ENCODE measurements around the gene YIF1B.
A peak's percentile ranks its signal among the peaks of the same experiment; 100 is the strongest.

The YIF1B gene

DNA sequence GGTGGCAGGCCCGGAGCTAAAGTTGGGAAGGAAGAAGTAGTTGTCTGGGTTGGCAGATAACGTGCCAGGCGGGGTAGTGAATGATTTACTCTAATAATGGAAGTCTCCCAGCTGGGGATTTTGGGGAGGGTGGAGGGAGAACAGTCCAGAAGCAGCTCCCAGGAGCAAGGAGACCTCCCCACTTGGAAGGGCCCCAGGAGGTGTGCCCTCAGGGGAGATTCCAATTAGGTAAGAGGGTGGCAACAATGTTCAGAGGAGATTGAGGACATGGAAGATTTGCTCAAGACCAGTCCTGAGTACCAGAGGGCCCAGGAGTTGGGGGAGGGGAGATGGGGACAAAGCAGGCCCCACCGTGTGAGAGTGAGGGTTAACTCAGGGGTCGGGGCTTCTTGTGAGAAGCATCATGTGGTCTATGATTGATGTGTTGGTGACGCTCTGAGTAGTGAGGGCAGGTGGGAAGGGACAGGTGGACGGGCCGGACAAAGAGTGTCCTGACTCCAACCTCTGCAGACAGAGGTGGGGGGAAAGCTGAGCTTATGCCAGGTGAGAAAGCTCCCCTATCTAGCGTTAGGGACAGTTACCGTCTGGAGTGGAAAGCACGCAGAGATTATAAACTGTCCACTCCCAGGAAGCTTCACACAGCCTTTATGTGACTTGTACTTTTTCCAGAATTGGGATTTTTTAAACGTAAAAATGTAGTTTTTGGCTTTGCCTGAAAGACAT lies 47.8 kb downstream of the YIF1B start:
- H3K4me3 ChIP-seq (ENCODE audit: low read depth, low read length), result peak overlapping the region; percentile 77
- no peak for DNase-seq (ENCODE audit: low read depth)

DNA sequence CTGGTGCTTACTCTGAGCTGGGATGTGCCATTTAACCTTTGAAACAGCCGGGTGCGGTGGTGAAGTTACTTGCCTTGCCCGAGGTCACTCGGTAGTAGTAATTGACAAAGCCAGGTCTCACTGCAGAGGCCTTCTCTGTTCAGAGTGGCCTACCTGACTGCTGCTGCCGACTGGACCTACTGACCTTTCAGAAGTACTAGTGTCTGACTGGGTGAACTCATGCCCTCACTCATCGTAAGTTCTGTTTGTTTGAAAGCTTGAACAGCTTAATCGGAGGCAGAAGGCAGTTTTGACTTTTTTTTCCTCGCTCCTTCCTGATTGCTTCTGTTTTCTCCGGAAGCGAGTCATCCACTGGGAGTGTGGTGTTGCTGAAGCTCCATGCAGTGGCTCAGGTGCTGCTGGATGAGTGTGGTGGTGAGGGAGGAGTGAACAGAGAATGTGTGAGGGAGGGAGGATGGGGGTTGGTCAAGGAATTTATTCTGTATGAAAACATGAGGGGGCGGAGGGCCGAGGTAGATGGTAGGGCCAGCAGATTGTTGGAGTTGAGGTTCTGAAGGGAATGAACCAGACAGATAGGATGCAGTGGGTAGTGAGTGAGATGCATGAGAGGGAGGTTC lies 48.7 kb downstream of the YIF1B start:
- DNase-seq (ENCODE audit: low read depth), result no peak
- TF ChIP-seq, protein P1, sequence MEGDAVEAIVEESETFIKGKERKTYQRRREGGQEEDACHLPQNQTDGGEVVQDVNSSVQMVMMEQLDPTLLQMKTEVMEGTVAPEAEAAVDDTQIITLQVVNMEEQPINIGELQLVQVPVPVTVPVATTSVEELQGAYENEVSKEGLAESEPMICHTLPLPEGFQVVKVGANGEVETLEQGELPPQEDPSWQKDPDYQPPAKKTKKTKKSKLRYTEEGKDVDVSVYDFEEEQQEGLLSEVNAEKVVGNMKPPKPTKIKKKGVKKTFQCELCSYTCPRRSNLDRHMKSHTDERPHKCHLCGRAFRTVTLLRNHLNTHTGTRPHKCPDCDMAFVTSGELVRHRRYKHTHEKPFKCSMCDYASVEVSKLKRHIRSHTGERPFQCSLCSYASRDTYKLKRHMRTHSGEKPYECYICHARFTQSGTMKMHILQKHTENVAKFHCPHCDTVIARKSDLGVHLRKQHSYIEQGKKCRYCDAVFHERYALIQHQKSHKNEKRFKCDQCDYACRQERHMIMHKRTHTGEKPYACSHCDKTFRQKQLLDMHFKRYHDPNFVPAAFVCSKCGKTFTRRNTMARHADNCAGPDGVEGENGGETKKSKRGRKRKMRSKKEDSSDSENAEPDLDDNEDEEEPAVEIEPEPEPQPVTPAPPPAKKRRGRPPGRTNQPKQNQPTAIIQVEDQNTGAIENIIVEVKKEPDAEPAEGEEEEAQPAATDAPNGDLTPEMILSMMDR (IDR thresholded peaks at IDR 0.05; ENCODE audit: control insufficient read depth, extremely low read depth, insufficient read depth), result no peak
- peak overlapping the region; percentile 77 for H3K4me3 ChIP-seq (ENCODE audit: low read depth, low read length)

More for the DNA sequence above, 47.8 kb downstream of the YIF1B start:
- TF ChIP-seq, protein P1 (IDR thresholded peaks at IDR 0.05; ENCODE audit: control insufficient read depth, extremely low read depth, insufficient read depth), result no peak

DNA sequence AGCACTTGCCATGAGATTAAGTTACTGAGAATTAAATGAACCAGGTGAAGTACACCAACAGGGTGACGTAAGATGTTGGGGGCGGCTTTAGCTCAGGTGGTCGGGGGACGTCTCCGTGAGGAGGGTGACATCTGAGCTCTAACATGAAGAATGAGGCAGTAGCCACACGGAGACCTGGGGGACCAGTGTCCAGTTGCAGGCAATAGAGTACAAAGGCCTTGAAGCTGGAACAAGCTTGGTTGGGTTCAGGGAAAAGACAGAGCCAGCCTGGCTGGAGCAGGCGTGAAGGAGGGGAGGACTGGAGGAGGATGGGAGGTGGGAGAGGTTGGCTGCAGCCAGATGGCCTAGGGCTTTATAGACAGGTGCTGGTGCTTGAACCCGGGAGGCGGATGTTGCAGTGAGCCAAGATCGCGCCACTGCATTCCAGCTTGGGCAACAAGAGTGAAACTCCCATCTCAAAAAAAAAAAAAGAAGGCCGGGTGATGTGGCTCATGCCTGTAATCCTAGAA lies 49.8 kb downstream of the YIF1B start:
- TF ChIP-seq, protein P1 (IDR thresholded peaks at IDR 0.05; ENCODE audit: control insufficient read depth, extremely low read depth, insufficient read depth), result no peak
- DNase-seq (ENCODE audit: low read depth), result no peak
- H3K4me3 ChIP-seq (ENCODE audit: low read depth, low read length), result peak overlapping the region; percentile 77

DNA sequence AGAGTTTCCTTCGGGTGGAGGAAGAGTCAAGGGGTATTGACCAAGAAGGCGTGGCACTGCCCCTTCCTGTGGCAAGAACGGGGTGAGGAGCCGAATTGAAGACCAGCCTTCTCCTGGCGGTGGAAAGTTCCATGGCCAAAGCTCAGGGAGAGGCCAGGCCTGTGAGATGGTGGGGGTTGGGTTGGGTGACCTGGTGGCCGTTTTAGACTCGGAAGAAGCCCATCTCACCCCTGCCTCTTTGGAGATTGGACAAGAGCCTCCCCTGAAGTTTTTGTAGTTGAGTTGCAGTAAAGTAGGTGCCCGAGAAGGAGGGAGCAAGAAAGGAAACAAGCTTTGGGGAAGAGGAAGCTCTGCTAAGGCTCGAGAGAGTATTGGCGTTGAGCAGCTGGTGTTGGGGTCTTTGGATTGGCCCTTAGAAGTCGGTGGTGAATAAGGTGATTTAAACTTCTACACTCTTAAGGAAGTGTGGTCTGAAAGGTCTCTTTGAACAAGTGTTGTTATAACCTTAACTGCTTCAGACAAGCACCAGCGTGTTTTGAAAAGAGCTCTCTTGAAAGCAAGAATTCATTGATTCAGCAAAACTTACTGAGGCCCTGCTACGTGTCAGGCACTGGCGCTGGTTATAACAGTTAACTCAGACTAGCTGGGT lies 50.4 kb downstream of the YIF1B start:
- TF ChIP-seq, protein P1 (IDR thresholded peaks at IDR 0.05; ENCODE audit: control insufficient read depth, extremely low read depth, insufficient read depth), result no peak
- DNase-seq (ENCODE audit: low read depth), result no peak
- peak overlapping the region; percentile 77 for H3K4me3 ChIP-seq (ENCODE audit: low read depth, low read length)

DNA sequence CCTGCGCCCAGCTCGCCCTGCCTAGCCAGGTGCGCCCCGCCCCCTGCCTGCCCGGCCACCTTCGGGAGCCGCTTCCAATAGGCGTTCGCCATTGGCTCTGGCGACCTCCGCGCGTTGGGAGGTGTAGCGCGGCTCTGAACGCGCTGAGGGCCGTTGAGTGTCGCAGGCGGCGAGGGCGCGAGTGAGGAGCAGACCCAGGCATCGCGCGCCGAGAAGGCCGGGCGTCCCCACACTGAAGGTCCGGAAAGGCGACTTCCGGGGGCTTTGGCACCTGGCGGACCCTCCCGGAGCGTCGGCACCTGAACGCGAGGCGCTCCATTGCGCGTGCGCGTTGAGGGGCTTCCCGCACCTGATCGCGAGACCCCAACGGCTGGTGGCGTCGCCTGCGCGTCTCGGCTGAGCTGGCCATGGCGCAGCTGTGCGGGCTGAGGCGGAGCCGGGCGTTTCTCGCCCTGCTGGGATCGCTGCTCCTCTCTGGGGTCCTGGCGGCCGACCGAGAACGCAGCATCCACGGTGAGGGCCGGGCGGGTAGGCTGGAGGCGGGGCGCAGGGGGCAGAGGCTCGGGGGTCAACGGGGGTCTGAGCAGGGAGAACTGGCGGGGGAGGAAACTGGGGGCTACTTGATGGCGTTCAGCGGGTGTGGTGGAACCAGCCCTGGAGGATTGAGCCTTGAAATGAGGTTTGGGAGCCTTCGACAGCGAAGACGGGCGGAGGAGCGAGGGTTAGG lies 51.1 kb downstream of the YIF1B start, which contains the start of gene SPINT2:
SPINT2 (plus strand) TSS at position 88 of the 727 bp plus-strand sequence; CDS start at position 408, 320 bp downstream.
- peak; percentile 81 for DNase-seq (ENCODE audit: low read depth)
- TF ChIP-seq, protein P1 (IDR thresholded peaks at IDR 0.05; ENCODE audit: control insufficient read depth, extremely low read depth, insufficient read depth), result peak; percentile 1; the same call in 1 of the 2 replicates
- H3K4me3 ChIP-seq (ENCODE audit: low read depth, low read length), result peak within 1 kb of the TSS; percentile 77

DNA sequence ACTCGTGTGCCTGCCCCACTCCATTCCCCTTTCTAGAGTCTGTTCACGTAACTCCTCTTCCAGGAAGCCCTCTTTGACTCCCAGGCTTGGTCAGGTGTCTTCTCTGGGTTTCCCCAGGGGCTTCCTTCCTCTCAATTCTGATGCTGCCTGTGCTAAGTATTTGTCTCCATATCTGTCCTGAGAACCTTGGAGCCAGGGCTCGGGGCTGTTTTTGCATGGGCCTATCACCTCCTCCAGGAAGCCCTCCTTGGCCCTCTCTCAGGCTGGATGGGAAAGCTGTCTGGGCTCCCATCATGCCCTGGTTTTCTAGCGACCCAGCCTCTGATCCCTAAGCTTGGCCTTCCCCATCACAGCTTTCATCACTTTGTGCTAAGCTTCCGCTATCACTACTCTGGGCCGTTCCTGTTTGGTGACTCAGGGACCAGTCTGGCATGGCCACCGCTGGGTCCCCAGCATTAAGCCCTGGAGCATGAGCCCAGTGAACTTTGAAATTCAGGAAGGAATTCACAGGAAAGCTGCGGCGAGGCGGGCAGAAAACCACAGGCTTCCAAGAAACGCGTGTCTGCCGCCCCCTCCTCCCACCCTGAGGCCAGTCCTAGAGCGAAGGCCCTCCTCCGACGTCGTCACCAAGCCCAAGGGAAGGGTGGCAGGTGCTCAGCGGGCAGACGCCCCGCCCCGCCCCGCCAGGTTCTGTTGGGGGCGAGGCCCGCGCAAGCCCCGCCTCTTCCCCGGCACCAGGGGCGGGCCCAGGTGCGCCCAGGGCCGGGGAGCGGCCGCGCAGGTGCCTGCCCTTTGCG lies 51.9 kb downstream of the YIF1B start:
- TF ChIP-seq, protein P1 (IDR thresholded peaks at IDR 0.05; ENCODE audit: control insufficient read depth, extremely low read depth, insufficient read depth), result no peak
- DNase-seq (ENCODE audit: low read depth), result no peak
- H3K4me3 ChIP-seq (ENCODE audit: low read depth, low read length), result peak overlapping the region; percentile 77
